Trophoblast cell (in vitro differentiated cells and primary cell): ENCODE measurements around the gene CDC37.

Experiments used
- DNase-seq, 2 donors: peaks; one replicate each; pipeline ENCODE4 v3.0.0-alpha.2; 2016
- H2AFZ ChIP-seq: 2 replicates; pipeline ENCODE4 v1.6.1; 2013; ENCODE audit warnings: low read length, moderate library complexity, mild to moderate bottlenecking; ENCODE audit not compliant: insufficient read depth, poor library complexity
- H2AK5ac ChIP-seq: 2 replicates; pipeline ENCODE4 v1.6.1; 2013; ENCODE audit warnings: mild to moderate bottlenecking, low read length
- H2BK120ac ChIP-seq: 2 replicates; pipeline ENCODE4 v1.6.1; 2013; ENCODE audit warnings: low read length, mild to moderate bottlenecking, moderate library complexity; ENCODE audit not compliant: insufficient read depth, poor library complexity
- H2BK12ac ChIP-seq: 2 replicates; pipeline ENCODE4 v1.6.1; 2013; ENCODE audit warnings: mild to moderate bottlenecking, low read length, moderate library complexity
- H2BK5ac ChIP-seq: 2 replicates; pipeline ENCODE4 v1.6.1; 2013; ENCODE audit warnings: low read length, low read depth, moderate library complexity, mild to moderate bottlenecking; ENCODE audit not compliant: poor library complexity
- H3K14ac ChIP-seq: 2 replicates; pipeline ENCODE4 v1.6.1; 2013; ENCODE audit warnings: mild to moderate bottlenecking, low read length
- H3K18ac ChIP-seq: 2 replicates; pipeline ENCODE4 v1.6.1; 2013; ENCODE audit warnings: mild to moderate bottlenecking, low read length
- H3K23ac ChIP-seq: 2 replicates; pipeline ENCODE4 v1.6.1; 2013; ENCODE audit warnings: low read length
- H3K27ac ChIP-seq: 2 replicates; pipeline ENCODE4 v1.5.1; 2013; ENCODE audit warnings: low read depth, mild to moderate bottlenecking, inconsistent platforms, low read length, moderate library complexity
- H3K27me3 ChIP-seq: 2 replicates; pipeline ENCODE4 v1.6.1; 2013; ENCODE audit warnings: inconsistent platforms, mild to moderate bottlenecking, low read length, moderate library complexity; ENCODE audit not compliant: insufficient read depth
- H3K36me3 ChIP-seq, 2 experiments: 1 replicate in 1 of 2; 2 replicates in 1 of 2; pipeline ENCODE4 v1.6.1; 2013; ENCODE audit warnings: low read length in 2 of 2, mild to moderate bottlenecking in 2 of 2, moderate library complexity in 1 of 2; ENCODE audit not compliant: insufficient read depth in 2 of 2, control insufficient read depth in 1 of 2
- H3K4ac ChIP-seq: 2 replicates; pipeline ENCODE4 v1.6.1; 2013; ENCODE audit warnings: low read depth, mild to moderate bottlenecking, low read length, moderate library complexity
- H3K4me1 ChIP-seq, 2 experiments: 1 replicate in 1 of 2; 2 replicates in 1 of 2; pipeline ENCODE4 v1.6.1; 2013; ENCODE audit warnings: low read length in 2 of 2, mild to moderate bottlenecking in 2 of 2, moderate library complexity in 1 of 2; ENCODE audit not compliant: insufficient read depth in 2 of 2, control insufficient read depth in 1 of 2
- H3K4me2 ChIP-seq: 2 replicates; pipeline ENCODE4 v1.6.1; 2013; ENCODE audit warnings: inconsistent platforms, mild to moderate bottlenecking, low read length, moderate library complexity
- H3K4me3 ChIP-seq: 2 replicates; pipeline ENCODE4 v1.5.1; 2013; ENCODE audit warnings: mild to moderate bottlenecking, low read depth, low read length, inconsistent platforms
- H3K79me1 ChIP-seq: one replicate; pipeline ENCODE4 v1.6.1; 2013; ENCODE audit warnings: low read length
- H3K79me2 ChIP-seq: 2 replicates; pipeline ENCODE4 v1.6.1; 2013; ENCODE audit warnings: low read length, mild to moderate bottlenecking; ENCODE audit not compliant: control insufficient read depth, insufficient read depth, poor library complexity
- H3K9ac ChIP-seq: 2 replicates; pipeline ENCODE4 v1.6.1; 2013; ENCODE audit warnings: mild to moderate bottlenecking, low read length
- H3K9me3 ChIP-seq: 2 replicates; pipeline ENCODE4 v1.6.1; 2013; ENCODE audit warnings: low read depth, mild to moderate bottlenecking, control low read depth, inconsistent platforms, low read length; ENCODE audit not compliant: insufficient read depth
- H4K12ac ChIP-seq: 2 replicates; pipeline ENCODE4 v1.6.1; 2013; ENCODE audit warnings: low read depth, mild to moderate bottlenecking, low read length, moderate library complexity
- H4K8ac ChIP-seq: 2 replicates; pipeline ENCODE4 v1.6.1; 2013; ENCODE audit warnings: low read depth, mild to moderate bottlenecking, low read length, moderate library complexity
- H4K91ac ChIP-seq: one replicate; pipeline ENCODE4 v1.6.1; 2013; ENCODE audit warnings: low read depth, mild to moderate bottlenecking, low read length, moderate library complexity
- WGBS: extraction: QIAGEN DNeasy Blood & Tissue Kit; methylation state at CpG from one replicate; pipeline ENCODE4 v1.1.7; 2013; ENCODE audit warnings: missing lambda C conversion rate; ENCODE audit not compliant: insufficient read length, insufficient coverage; ENCODE audit errors: extremely low coverage; 5-methylcytosine and 5-hydroxymethylcytosine counted together

The CDC37 gene

GRCh38 chr19:10395436-10395835 lies 7.9 kb downstream of the CDC37 start:
- H4K8ac ChIP-seq: no peak overlapping the region
- no peak overlapping the region for H3K4me2 ChIP-seq
- DNase-seq: no peak
- H2BK12ac ChIP-seq: no peak overlapping the region
- H3K79me2 ChIP-seq: no peaks in the 10 kb centered on the region
- no peak overlapping the region for H3K4me3 ChIP-seq
- H3K18ac ChIP-seq: no peak overlapping the region
- no peak overlapping the region for H2AK5ac ChIP-seq
- H4K91ac ChIP-seq: no peak overlapping the region
- no CpG with 5 or more reads among the region's 26 CpGs for WGBS
- H3K9me3 ChIP-seq: peaks cover 3% of the 10 kb centered on the region
- no peak overlapping the region for H3K14ac ChIP-seq
- H2BK5ac ChIP-seq: no peak overlapping the region
- no peak overlapping the region for H3K23ac ChIP-seq
- H3K36me3 ChIP-seq: peaks cover 64 to 77% of the 10 kb centered on the region in 2 experiments
- no peak overlapping the region for H2BK120ac ChIP-seq
- no peaks in the 10 kb centered on the region for H3K4me1 ChIP-seq
- H3K4ac ChIP-seq: no peak overlapping the region
- no peak overlapping the region for H2AFZ ChIP-seq
- H3K27ac ChIP-seq: no peak overlapping the region
- no peaks in the 10 kb centered on the region for H3K27me3 ChIP-seq
- H4K12ac ChIP-seq: no peak overlapping the region
- no peaks in the 10 kb centered on the region for H3K79me1 ChIP-seq
- H3K9ac ChIP-seq: no peak overlapping the region

DNA sequence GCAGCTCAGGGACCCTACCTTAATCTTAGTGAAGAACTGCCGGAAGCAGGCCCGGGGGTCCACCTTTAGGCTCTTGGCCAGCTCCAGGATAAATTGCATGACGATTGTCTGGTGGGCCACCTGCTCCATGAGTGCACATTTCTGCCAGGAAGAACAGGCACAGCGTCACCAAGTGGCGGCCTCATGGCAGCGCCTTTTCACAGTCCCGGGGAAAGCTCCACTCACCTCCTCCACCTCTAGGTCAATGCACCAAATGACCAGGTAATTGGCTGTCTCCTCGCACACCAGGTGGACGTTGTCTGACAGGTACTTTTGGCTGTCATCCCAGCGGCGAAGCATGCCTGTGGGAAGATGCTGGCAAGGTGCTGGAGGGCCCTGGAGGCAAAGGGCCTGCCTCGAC lies 8.3 kb downstream of the CDC37 start:
- Histone ChIP-seq H4K91ac (no peak overlapping the region), H3K4me3 (peak overlapping the region; percentile 34), H3K4me1 (no peaks in the 10 kb centered on the region), H3K4me2 (no peak overlapping the region), H3K23ac (no peak overlapping the region), H2BK12ac (no peak overlapping the region), H4K12ac (no peak overlapping the region), H3K79me2 (no peaks in the 10 kb centered on the region), H4K8ac (no peak overlapping the region), H3K9ac (no peak overlapping the region), H3K9me3 (peaks cover 3% of the 10 kb centered on the region), H2AFZ (no peak overlapping the region), H3K18ac (no peak overlapping the region), H2BK5ac (no peak overlapping the region), H3K27ac (no peak overlapping the region), H3K14ac (no peak overlapping the region), H3K27me3 (no peaks in the 10 kb centered on the region), H3K79me1 (no peaks in the 10 kb centered on the region), H2AK5ac (no peak overlapping the region), H2BK120ac (no peak overlapping the region), H3K36me3 (peaks cover 62 to 76% of the 10 kb centered on the region in 2 experiments), H3K4ac (no peak overlapping the region)
- no CpG with 5 or more reads among the region's 12 CpGs for WGBS
- DNase-seq: no peak

DNA sequence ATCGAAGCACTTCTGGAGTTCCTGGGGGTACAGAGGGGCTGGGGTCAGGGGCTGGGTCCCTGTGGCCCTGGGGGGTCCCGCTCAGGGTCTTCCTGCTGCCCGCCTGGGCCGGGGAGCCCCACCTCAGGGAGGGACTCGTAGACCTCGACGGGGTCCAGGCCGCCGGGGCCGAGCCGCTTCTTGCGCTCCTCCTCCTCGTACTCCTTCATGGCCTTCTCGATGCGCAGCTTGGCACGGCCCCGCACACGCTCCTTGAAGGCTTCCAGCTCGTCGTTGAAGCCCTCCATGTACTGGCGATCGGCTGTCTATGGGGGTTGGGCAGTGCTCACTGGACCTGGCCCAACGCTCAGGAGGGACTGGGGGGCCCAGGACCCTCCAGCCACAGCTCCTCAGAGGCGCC lies 10.2 kb downstream of the CDC37 start:
- Histone ChIP-seq H3K79me2 (no peaks in the 10 kb centered on the region), H2AFZ (no peak overlapping the region), H4K12ac (no peak overlapping the region), H3K9me3 (peaks cover 3% of the 10 kb centered on the region), H3K79me1 (no peaks in the 10 kb centered on the region), H4K91ac (no peak overlapping the region), H3K36me3 (peaks cover 56 to 71% of the 10 kb centered on the region in 2 experiments), H3K23ac (no peak overlapping the region), H3K4me1 (no peaks in the 10 kb centered on the region), H3K18ac (no peak overlapping the region), H3K4me3 (no peak overlapping the region), H2AK5ac (no peak overlapping the region), H2BK12ac (no peak overlapping the region), H2BK120ac (no peak overlapping the region), H3K14ac (no peak overlapping the region), H3K4ac (no peak overlapping the region), H3K9ac (no peak overlapping the region), H2BK5ac (no peak overlapping the region), H3K27me3 (no peaks in the 10 kb centered on the region), H3K4me2 (no peak overlapping the region), H4K8ac (no peak overlapping the region), H3K27ac (no peak overlapping the region)
- no peak for DNase-seq
- no CpG with 5 or more reads among the region's 24 CpGs for WGBS

- no peak overlapping the region for H2AK5ac ChIP-seq
- peaks cover 52 to 65% of the 10 kb centered on the region in 2 experiments for H3K36me3 ChIP-seq
- H3K79me1 ChIP-seq: no peaks in the 10 kb centered on the region
- no peaks in the 10 kb centered on the region for H3K79me2 ChIP-seq
- H4K91ac ChIP-seq: no peak overlapping the region
- no peak overlapping the region for H4K8ac ChIP-seq
- no peak overlapping the region for H3K27ac ChIP-seq
- no peak overlapping the region for H3K9ac ChIP-seq
- no peaks in the 10 kb centered on the region for H3K27me3 ChIP-seq
- no peak overlapping the region for H2BK120ac ChIP-seq
- no peaks in the 10 kb centered on the region for H3K4me1 ChIP-seq
- H3K18ac ChIP-seq: no peak overlapping the region
- no peak for DNase-seq
- no peak overlapping the region for H2AFZ ChIP-seq
- no peak overlapping the region for H3K23ac ChIP-seq
- no peak overlapping the region for H4K12ac ChIP-seq
- no peak overlapping the region for H2BK5ac ChIP-seq
- no peak overlapping the region for H3K4me3 ChIP-seq
- WGBS: no CpG with 5 or more reads among the region's 6 CpGs
- no peak overlapping the region for H2BK12ac ChIP-seq
- peaks cover 3% of the 10 kb centered on the region for H3K9me3 ChIP-seq
- H3K14ac ChIP-seq: no peak overlapping the region
- no peak overlapping the region for H3K4ac ChIP-seq
- H3K4me2 ChIP-seq: no peak overlapping the region
Observed at GRCh38 chr19:10392120-10392519, 11.2 kb downstream of the CDC37 start.
